Measurements from ENCODE around the gene CACNA2D2. TPM values are rescaled to one million over a fixed set of nuclear protein-coding genes. Genes with fewer than 3 reads are reported as not detected.

Gene CACNA2D2
- total RNA-seq, 1 donor from 2014 or later, result 1.00 TPM

- no peaks in the 10 kb centered on the region for H3K9me3 Mint-ChIP-seq (ENCODE audit: unreplicated experiment)
- H4K20me1 ChIP-seq (ENCODE audit: insufficient read depth, low read length), result no peaks in the 10 kb centered on the region
- H3K9me3 ChIP-seq (ENCODE audit: insufficient read depth, low read depth, low read length), result no peaks in the 10 kb centered on the region
- H3K4me3 Mint-ChIP-seq (ENCODE audit: unreplicated experiment), result no peak overlapping the region
- DNase-seq (ENCODE audit: low read depth) (no peak), FAIRE-seq (no peak)
- H3K4me1 Mint-ChIP-seq (ENCODE audit: low read depth, unreplicated experiment), result no peaks in the 10 kb centered on the region
- H3K4me3 ChIP-seq (ENCODE audit: insufficient read depth, low read depth, low read length), result no peak overlapping the region
- peaks cover 2% of the 10 kb centered on the region for H3K27me3 ChIP-seq (ENCODE audit: insufficient read depth, low read length)
- no peaks in the 10 kb centered on the region for H3K4me1 ChIP-seq (ENCODE audit: insufficient read depth, low read length)
- no peaks in the 10 kb centered on the region for H3K36me3 ChIP-seq (ENCODE audit: insufficient read depth, low read length)
- peaks cover 44% of the 10 kb centered on the region for H3K27me3 Mint-ChIP-seq (ENCODE audit: low read depth, unreplicated experiment)
- H3K79me2 ChIP-seq (ENCODE audit: insufficient read depth, low read length), result no peaks in the 10 kb centered on the region
- H2AFZ ChIP-seq (ENCODE audit: low read depth, low read length), result no peak overlapping the region
- TF ChIP-seq, protein P1, sequence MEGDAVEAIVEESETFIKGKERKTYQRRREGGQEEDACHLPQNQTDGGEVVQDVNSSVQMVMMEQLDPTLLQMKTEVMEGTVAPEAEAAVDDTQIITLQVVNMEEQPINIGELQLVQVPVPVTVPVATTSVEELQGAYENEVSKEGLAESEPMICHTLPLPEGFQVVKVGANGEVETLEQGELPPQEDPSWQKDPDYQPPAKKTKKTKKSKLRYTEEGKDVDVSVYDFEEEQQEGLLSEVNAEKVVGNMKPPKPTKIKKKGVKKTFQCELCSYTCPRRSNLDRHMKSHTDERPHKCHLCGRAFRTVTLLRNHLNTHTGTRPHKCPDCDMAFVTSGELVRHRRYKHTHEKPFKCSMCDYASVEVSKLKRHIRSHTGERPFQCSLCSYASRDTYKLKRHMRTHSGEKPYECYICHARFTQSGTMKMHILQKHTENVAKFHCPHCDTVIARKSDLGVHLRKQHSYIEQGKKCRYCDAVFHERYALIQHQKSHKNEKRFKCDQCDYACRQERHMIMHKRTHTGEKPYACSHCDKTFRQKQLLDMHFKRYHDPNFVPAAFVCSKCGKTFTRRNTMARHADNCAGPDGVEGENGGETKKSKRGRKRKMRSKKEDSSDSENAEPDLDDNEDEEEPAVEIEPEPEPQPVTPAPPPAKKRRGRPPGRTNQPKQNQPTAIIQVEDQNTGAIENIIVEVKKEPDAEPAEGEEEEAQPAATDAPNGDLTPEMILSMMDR (IDR thresholded peaks at IDR 0.05; ENCODE audit: insufficient read depth, low read depth, low read length), result no peak
- no peak for TF ChIP-seq EZH2 (IDR thresholded peaks at IDR 0.05; ENCODE audit: insufficient read depth, low read length)
- no peaks in the 10 kb centered on the region for H3K36me3 Mint-ChIP-seq (ENCODE audit: low read depth, unreplicated experiment)
- H3K27ac ChIP-seq (ENCODE audit: low read depth, low read length), result no peak overlapping the region
- no peak overlapping the region for H3K9ac ChIP-seq (ENCODE audit: low read length)
- H3K27ac Mint-ChIP-seq (ENCODE audit: unreplicated experiment), result no peak overlapping the region
- H3K4me2 ChIP-seq (ENCODE audit: low read length), result no peak overlapping the region
Observed at GRCh38 chr3:50444782-50445181, 58.7 kb downstream of the CACNA2D2 start.

GRCh38 chr3:50444213-50444612, 59.2 kb downstream of the CACNA2D2 start:
- Mint-ChIP-seq H3K27me3 (ENCODE audit: low read depth, unreplicated experiment) (peaks cover 43% of the 10 kb centered on the region), H3K4me1 (ENCODE audit: low read depth, unreplicated experiment) (no peaks in the 10 kb centered on the region), H3K27ac (ENCODE audit: unreplicated experiment) (no peak overlapping the region), H3K9me3 (ENCODE audit: unreplicated experiment) (no peaks in the 10 kb centered on the region), H3K36me3 (ENCODE audit: low read depth, unreplicated experiment) (no peaks in the 10 kb centered on the region), H3K4me3 (ENCODE audit: unreplicated experiment) (no peak overlapping the region)
- no peak overlapping the region for H3K4me3 ChIP-seq (ENCODE audit: insufficient read depth, low read depth, low read length)
- DNase-seq (ENCODE audit: low read depth) (peak; percentile 37), FAIRE-seq (no peak)
- no peaks in the 10 kb centered on the region for H4K20me1 ChIP-seq (ENCODE audit: insufficient read depth, low read length)
- H3K27me3 ChIP-seq (ENCODE audit: insufficient read depth, low read length), result peaks cover 2% of the 10 kb centered on the region
- H3K36me3 ChIP-seq (ENCODE audit: insufficient read depth, low read length), result no peaks in the 10 kb centered on the region
- no peaks in the 10 kb centered on the region for H3K79me2 ChIP-seq (ENCODE audit: insufficient read depth, low read length)
- no peaks in the 10 kb centered on the region for H3K4me1 ChIP-seq (ENCODE audit: insufficient read depth, low read length)
- no peak for TF ChIP-seq EZH2 (IDR thresholded peaks at IDR 0.05; ENCODE audit: insufficient read depth, low read length)
- TF ChIP-seq, protein P1 (IDR thresholded peaks at IDR 0.05; ENCODE audit: insufficient read depth, low read depth, low read length), result no peak
- H2AFZ ChIP-seq (ENCODE audit: low read depth, low read length), result no peak overlapping the region
- no peaks in the 10 kb centered on the region for H3K9me3 ChIP-seq (ENCODE audit: insufficient read depth, low read depth, low read length)
- no peak overlapping the region for H3K4me2 ChIP-seq (ENCODE audit: low read length)
- H3K27ac ChIP-seq (ENCODE audit: low read depth, low read length), result no peak overlapping the region
- no peak overlapping the region for H3K9ac ChIP-seq (ENCODE audit: low read length)

DNA sequence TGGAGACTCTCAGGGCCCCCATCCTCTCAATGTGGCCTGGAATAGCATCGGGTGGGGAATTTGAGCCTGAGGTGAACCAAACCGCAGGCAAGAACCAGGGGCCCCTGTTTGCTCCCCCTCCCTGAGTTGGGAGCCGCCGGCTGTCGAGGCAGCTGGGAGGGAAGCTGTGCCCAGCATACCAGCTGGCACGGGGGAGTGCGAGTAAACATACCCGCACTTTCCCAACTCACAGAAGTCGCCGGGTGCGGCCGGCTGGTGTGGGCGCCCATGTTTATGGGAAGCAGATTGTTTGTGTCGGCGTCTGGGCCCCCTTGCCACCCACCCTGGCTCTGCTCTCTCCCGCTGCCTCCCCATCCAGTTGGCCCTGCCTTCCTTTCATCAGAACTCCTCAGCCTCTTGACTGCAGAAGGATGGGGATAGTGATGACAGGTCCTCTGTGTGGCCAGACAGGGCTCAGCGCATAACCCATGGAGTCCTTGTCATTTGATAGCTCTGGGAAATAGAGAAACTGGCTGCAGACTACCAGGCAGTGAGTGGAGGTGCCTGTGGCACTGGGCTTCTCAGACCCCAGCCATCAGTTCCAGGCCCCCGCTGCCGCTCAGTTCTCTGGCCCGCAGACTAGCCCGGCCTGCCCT, 60.4 kb downstream of the CACNA2D2 start:
- Histone ChIP-seq H3K4me1 (ENCODE audit: insufficient read depth, low read length) (no peaks in the 10 kb centered on the region), H2AFZ (ENCODE audit: low read depth, low read length) (no peak overlapping the region), H3K36me3 (ENCODE audit: insufficient read depth, low read length) (no peaks in the 10 kb centered on the region), H3K27me3 (ENCODE audit: insufficient read depth, low read length) (peaks cover 4% of the 10 kb centered on the region), H4K20me1 (ENCODE audit: insufficient read depth, low read length) (no peaks in the 10 kb centered on the region), H3K9me3 (ENCODE audit: insufficient read depth, low read depth, low read length) (no peaks in the 10 kb centered on the region), H3K27ac (ENCODE audit: low read depth, low read length) (no peak overlapping the region), H3K4me3 (ENCODE audit: insufficient read depth, low read depth, low read length) (no peak overlapping the region), H3K79me2 (ENCODE audit: insufficient read depth, low read length) (no peaks in the 10 kb centered on the region), H3K4me2 (ENCODE audit: low read length) (no peak overlapping the region), H3K9ac (ENCODE audit: low read length) (no peak overlapping the region)
- Mint-ChIP-seq H3K27me3 (ENCODE audit: low read depth, unreplicated experiment) (peaks cover 54% of the 10 kb centered on the region), H3K36me3 (ENCODE audit: low read depth, unreplicated experiment) (no peaks in the 10 kb centered on the region), H3K4me3 (ENCODE audit: unreplicated experiment) (no peak overlapping the region), H3K9me3 (ENCODE audit: unreplicated experiment) (no peaks in the 10 kb centered on the region), H3K4me1 (ENCODE audit: low read depth, unreplicated experiment) (no peaks in the 10 kb centered on the region), H3K27ac (ENCODE audit: unreplicated experiment) (no peak overlapping the region)
- TF ChIP-seq, protein P1 (IDR thresholded peaks at IDR 0.05; ENCODE audit: insufficient read depth, low read depth, low read length), result no peak
- no peak for DNase-seq (ENCODE audit: low read depth)
- no peak for FAIRE-seq
